Left colon (tissue), 2 donors: Measurements from ENCODE around the gene STAP2. TPM values are rescaled to one million over a fixed set of nuclear protein-coding genes. Genes with fewer than 3 reads are reported as not detected.

Source experiments
- ATAC-seq: fragments of 200-7000 bp; cut with Tn5 transposase; one replicate; pipeline ENCODE4 v1.9.1; 2020; ENCODE audit warnings: mild to moderate bottlenecking, moderate library complexity
- DNase-seq, 2 donors: peaks; one replicate each; pipeline ENCODE4 v3.0.0-alpha.2; 2020
- intact Hi-C, 2 donors: fragments of 100-400 bp; cut with DNase I in 1 of 2; cut with micrococcal nuclease in 1 of 2; formaldehyde crosslinking; loops; one replicate each; pipeline versions ENCODE4 v1.11.2 to v1.14.0; 2022; cut with DNase I, micrococcal nuclease
- total RNA-seq, 2 donors: library from RNA; stranded (reverse); fragmentation: NEBNext Ultra II Directional; extraction: Animal tissue kit (Norgen Biotek cat#: 25700); gene quantifications; one replicate each; pipeline ENCODE4 v1.2.1, GENCODE V29; 2021
- donor health status: DM: no; HTN: no; CAD: no.
- donor health status: DM: yes; HTN: yes; CAD: no.

STAP2 gene
- total RNA-seq, 2 donors from 2014 or later: 222 to 249 TPM

DNA sequence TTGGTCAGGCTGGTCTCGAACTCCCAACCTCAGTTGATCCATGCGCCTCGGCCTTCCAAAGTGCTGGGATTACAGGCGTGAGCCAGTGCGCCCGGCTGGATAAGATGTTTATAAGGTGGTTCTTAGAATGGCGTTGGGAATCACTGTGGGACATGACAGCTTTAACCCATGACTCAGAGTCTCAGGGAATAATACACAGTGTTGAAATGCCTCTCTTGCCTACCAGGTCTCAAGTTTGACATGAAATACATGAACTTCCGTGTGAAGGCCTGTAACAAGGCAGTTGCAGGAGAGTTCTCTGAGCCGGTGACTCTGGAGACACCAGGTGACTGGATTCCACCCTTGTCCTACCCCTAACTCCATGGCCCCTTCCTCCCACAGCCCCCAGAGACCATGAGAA lies 21.7 kb downstream of the STAP2 start:
- ATAC-seq: no peak
- no peak for DNase-seq
- intact Hi-C loops: no loop called here

DNA sequence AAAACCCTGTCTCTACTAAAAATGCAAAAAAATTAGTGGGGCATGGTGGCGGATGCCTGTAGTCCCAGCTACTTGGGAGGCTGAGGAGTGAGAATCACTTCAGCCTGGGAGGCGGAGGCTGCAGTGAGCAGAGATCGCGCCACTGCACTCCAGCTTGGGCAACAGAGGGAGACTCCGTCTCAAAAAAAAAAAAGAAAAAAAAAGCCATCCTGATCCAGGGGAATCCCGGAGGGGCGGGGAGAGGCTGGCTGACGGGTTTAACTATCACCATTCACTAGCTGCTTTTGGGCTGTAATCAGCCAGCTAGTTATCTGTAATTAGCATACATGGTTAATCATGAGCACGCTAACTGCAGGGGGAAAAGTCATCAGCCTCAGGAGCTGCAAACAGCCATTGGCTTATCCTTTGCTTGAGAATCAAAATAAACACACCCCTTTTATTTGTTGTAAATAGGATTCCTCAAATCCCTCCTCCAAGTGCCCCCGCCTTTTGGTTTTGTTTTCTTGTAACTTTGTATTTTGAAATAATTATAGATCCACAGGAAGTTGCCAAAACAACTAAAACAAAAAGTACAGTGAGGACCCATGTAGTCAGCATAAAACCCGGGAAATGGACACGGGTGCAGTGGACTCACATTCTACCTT lies 24.7 kb downstream of the STAP2 start:
- peak; percentile 35 for ATAC-seq
- DNase-seq: no peak
- intact Hi-C loops: no loop called here

DNA sequence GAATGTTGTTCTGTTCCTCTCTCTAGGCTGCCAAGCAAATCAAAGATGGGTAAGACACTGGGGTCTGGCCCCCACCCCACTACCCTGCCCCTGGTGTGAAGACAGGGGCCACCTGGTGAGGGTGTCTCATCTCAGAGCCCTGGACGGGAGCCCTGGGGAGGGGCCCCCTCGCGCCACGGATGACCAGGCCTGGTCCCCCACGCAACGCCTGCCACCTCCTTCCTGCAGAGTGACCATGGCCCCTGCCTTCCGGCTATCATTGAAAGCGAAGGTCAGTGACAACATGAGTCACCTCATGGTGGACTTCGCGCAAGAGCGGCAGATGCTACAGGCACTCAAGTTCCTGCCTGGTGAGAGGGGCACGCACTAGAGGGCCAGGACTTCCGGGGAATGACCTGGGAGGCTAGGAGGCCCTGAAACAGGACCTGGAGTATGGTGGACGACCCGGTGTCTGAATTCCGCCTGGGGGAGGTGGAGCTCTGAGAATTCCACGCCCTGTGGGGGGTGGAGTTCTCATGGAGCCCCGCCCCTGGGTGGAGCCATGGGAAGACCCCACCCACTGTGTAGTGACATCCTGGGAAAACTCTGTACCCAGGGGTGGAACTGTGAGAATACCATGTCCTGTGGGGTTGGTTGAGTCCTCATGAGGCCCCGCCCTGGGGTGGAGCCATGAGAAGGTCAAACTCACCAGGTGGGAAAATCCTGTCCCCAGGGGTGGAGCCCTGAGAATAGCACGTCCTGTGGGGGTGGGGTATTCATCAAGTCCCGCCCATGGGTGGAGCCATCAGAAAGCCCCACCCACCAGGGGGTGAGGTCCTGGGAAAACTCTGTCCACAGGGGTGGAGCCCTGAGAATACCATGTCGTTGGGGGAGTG lies 28.1 kb downstream of the STAP2 start:
- intact Hi-C loops: no loop called here
- ATAC-seq (peak; percentile 70), DNase-seq (peak in 1 of 2 donors; percentile 43)

DNA sequence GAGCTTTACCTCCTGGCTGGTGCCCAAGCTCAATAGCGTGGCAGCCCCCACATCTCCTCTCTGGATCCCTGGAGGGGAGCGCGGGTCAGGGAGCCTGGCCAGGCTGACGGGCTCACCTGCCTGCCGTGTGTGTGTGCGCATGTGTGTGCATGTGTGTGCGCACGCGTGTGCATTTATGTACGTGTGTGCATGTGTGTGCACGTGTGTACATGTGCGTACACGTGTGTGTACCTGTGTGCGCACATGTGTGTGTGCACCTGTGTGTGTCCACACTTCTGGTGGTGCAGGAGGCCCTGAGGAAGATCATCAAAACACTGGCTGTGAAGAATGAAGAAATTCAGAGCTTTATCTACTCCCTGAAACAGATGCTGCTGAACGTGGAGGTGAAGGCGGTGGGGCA lies 33.0 kb downstream of the STAP2 start:
- no peak for ATAC-seq
- no peak for DNase-seq
- intact Hi-C loops: no loop called here

DNA sequence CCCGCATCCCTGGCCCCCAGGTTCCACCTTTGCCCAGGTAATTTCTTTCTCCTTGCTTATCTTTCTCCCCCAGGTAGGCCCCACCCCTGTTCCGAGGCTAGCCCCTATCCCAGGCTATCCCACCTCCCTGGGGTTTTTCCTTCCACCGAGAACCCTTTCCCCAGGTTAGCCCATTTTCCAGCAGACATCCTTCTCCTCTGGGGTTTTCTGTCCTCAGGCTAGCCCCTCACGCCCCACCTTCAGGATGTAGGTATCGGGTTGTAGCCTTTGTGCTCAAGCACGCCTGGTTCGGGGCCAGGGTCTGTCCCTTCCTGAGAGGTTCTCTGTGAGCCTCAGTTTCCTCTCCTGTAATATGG lies 33.4 kb downstream of the STAP2 start:
- ATAC-seq (no peak), DNase-seq (no peak)
- intact Hi-C loops: no loop called here

DNA sequence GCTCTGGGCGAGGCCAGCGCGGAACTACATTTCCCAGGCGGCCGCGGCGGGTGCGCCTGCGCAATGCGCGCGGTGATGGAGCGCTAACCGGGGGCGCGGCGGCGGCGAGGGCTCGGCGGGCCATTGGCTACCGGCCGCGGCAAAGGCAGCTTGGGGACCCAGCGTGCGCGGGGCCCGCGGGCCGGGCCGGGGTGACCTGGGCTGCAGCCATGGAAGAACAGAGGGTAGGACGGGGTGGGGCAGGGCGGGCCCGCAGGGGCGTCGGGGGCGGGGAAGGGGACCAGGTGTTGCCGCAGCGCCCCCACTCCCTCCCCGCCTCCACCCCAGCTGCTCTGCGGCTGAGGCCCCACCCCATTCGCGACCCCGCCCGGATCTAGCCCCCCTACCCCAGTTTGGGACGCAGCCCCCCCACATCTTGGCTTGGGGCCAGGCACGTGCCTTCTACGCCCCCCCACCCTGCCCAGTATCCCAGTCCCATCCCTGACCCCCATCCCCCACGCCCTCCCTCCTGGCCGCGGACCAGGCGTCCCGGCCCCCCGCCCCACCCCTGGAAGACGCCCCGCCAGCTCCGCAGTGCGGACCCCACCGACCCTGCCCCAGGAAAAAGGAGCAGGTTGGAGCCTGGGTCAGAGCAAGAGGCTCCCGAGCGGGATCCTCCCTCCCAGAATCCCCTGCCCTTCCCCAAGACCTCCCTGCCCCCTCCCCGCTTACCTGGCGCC lies 33.9 kb downstream of the STAP2 start, which contains the start of gene FSD1:
Gene FSD1 (plus strand): TSS at position 61 of the 719 bp plus-strand sequence. CDS start 149 bp downstream, at position 210.
- peak in 1 of 2 donors; percentile 44 for DNase-seq
- intact Hi-C loops: no loop called here
- ATAC-seq: peak; percentile 54

DNA sequence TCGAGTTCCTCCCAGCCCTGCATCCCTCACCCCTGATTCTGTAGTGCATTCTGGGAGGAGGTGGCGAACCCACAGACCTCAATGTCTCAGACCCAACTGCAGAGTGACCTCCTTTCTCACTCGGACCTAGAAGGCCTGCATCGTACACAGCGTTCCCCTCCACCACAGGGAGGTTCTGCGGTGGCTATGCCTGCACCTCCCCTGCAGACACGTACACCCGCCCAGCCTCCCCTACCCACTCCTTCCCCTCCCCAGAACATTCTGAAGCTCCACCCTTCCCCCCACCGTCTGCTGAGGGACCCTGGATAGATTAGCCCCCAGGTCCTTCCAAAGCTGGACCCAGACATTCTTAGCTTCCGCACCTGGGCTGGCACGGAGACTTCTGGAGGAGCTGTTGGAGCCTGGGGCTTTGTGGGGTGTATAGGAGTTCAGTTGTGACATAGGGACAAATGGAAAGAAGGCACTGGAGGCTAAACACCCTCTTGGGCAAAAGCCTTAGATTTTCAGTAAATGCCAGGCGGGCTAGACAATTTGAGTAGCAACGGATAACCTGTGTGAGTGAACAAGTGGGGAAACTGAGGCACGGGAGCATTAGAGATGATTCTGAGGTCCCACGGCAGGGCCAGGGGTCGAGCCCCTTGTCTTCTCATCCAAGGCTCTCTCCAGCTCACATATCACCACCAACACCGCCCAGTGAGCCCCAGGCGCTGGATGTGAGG lies 34.6 kb downstream of the STAP2 start:
- DNase-seq (no peak), ATAC-seq (peak; percentile 21)
- intact Hi-C loops: no loop called here

DNA sequence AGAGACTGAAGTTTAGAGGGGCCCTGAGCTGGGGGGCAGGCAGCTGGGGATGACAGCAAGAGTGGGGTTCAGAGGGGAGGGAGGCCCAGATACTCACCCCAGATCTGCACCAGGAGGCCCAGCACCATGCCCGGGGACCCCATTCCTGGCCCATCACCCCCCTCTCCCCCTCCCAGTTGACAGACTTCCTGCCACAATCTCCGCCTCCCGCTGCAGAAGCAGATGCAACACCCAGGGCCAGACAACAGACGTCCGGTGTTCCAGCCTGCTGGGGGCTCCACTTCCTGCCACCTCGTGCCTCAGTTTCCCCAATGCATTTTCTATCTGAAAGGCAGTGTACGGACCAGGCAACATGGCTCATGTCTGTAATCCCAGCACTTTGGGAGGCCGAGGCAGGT lies 36.4 kb downstream of the STAP2 start, which contains the start of gene TMIGD2:
Gene TMIGD2 (minus strand): TSS at position 147 of the 398 bp plus-strand sequence. CDS start 4 bp downstream, at position 143.
- intact Hi-C loops: no loop called here
- no peak for ATAC-seq
- DNase-seq: no peak

DNA sequence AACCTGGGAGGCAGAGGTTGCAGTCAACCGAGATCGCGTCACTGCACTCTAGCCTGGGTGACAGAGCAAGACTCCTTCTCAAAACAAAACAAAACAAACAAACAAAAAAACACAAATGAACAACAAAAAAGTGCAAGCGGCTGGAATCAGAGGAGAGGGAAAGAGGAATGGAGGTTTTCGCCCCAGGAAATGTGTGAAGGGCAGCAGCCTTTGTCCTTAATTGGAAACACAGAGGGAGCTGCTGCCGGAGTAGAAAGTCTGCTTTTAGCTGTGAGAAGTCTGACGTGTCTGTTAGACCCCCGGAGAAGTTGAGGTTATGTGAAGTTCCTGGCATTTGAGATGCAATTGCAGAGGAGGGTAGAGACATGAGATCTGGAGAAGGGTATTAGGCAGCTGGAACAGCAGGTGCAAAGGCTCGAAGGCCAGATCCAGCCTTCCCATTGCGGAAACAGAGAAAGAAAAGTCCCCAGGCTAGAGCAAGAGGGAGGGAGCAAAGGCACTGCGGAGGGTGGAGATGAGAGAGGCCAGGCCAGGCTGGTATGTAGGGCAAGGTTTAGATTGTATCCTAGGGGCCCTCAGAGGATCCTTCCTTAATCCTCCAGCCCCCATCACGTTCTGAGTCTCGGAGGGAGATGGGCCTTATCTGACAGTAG lies 36.9 kb downstream of the STAP2 start:
- intact Hi-C loops: no loop called here
- peak; percentile 80 for ATAC-seq
- no peak for DNase-seq

DNA sequence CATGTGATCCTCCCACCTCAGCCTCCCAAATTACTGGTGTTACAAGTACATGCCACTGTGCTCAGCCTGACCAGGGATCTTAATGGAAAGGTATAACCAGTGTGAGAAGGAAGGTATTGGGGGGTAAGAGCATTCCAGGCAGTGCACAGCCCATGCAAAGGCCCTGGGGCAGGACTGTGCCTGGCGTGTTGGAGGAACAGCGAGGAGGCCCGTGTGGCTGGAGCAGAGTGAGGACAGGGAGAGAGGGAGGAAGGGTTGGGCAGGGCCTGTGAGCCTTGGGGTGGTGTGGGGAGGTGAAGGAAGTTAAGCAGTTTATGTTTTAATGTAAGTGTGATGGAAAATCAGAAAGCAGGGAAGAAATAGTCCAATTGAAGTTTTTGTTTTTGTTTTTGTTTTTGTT lies 38.0 kb downstream of the STAP2 start:
- intact Hi-C loops: no loop called here
- no peak for ATAC-seq
- no peak for DNase-seq

DNA sequence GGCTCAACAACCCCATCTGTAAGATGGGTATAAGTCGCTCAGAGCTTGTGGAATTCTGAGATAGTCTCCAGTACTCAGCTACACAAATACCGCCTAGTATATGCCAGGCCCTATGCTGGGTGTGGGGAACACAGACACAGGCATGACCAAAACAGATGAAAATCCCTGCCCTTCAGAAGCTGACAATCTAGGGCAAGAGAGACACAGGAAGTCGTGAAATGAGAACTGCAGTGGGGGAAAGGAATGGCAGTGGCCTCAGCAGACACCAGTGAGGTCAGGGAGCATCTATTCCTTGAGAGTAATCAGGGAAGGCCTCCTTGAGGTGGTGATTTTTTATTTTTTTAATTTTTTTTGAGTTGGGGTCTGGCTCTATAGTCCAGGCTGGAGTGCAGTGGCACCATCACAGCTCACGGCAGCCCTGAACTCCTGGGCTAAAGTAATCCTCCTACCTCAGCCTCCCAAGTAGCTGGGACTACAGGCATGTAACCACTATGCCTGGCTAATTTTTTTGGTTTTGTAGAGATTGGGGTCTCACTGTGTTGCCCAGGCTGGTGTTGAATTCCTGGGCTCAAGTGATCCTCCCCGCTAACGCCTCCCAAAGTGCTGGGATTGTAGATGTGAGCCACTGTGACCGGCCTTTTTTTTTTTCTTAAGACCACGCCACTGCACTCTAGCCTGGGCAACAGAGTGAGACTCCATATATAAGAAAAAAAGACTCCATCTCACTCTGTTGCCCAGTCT lies 39.6 kb downstream of the STAP2 start:
- intact Hi-C loops: no loop called here
- ATAC-seq (no peak), DNase-seq (no peak)

DNA sequence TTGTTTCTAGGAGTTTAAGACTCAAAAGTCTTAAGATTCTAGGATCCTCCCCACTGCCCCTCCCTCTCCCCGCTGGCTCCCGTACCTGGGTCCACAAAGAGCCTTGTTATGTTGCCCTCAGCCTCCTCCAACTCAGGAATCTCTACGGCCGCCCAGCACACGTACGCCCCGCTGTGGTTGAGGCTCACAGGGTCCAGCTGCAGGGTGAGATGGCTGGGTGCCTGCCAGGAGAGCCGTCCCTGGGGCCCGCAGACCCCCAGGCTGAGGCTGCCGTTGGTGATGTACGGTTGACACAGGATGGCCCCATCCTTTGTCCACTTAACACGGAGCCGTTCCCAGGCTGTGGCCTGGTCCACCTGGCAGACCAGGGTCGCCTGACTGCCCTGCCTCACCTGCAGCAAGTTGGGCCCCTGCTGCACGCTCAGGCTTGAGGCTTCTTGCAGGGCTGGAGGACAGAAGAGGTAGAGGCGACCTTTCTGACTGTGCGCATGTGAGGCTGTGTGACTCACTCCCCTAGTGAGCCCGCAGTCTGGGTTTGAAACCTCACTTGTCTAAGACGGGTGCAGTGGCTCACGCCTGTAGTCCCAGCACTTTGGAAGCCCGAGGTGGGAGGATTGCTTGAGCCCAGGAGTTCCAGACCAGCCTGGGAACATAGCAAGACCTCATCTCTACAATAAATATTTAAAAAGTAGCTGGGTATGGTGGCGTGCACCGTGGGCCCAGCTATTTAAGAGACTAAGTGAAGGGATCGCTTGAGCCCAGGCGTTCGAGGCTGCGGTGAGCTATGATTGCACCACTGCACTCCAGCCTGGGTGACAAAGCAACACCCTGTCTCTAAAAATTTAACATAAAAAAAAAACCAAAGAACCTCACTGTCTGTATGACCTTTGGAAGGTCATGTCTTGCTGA lies 40.5 kb downstream of the STAP2 start:
- DNase-seq: no peak
- ATAC-seq: no peak
- intact Hi-C loops: no loop called here

DNA sequence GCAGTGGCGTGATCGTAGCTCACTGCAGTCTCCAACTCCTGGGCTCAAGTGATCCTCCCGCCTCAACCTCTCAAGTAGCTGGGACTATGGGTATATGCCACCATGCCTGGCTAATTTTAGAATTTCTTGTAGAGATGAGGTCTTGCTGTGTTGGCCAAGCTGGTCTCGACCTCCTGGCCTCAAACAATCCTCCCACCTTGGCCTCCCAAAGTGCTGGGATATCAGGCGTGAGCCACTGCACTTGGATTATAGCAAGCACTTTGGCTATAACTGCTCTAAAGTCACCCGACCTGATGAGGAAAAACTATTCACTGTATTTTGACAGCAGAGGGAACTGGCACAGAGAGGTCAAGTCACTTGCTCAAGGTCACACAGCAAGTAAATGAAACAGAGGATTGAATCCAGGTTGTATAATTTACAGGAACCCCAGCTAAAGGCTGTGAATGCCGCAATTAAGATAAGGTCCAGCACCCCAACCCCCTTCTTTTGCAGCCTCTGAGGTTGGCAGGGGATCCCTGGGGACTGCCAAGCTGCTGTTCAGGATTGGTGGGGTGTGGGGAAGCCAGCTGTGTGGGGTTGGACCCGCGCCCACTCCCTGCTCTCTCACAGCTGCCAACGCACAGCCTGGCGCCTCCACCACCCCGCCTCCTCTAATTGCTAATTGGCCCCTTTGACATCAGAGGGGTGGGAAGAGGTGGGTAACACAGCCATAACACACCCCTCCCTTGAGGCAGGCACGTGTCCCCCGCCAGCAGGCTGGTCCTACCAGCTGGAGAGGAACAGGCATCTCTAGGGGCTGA lies 42.5 kb downstream of the STAP2 start:
- peak in 1 of 2 donors; percentile 28 for DNase-seq
- intact Hi-C loops: no loop called here
- ATAC-seq: peak; percentile 65

DNA sequence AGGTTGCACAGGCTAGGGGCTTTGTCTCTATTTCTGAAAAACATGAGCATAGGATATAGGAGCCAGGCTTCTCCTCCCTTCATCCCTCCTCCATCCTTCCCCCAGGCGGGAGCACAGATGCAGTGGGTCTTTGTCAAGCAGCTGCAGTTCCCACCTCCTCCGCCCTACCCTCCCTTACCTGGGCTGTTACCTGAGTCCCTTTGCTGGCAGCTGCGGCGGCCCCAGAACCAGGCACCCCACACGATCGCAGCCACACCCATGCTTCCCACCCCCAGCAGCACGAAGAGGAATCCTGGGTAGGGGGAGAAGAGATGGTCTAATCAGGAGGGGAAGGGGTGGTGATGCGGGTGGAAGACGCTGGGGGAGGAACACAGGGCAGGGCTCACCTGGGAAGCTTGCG lies 44.2 kb downstream of the STAP2 start:
- intact Hi-C loops: no loop called here
- ATAC-seq (no peak), DNase-seq (no peak)

DNA sequence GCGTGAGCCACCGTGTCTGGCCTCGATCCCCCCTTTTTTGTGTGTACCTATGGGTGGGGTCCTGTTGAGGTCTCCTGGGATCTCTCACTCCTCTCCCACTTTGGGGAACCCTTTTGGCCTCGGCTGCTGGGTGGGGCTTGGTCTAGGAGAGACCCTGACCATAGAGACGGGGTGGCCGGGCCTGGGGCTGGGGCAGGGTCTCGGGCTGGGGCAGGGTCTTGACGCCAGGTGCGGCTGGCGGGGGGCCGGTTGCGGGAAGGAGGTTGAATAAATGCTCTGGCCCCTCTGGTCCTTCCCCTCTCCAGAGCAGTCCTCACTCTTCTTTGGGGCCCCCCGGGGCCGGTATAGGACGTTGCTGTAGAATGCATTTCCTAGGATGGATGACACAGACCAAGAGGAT lies 46.1 kb downstream of the STAP2 start:
- DNase-seq: no peak

DNA sequence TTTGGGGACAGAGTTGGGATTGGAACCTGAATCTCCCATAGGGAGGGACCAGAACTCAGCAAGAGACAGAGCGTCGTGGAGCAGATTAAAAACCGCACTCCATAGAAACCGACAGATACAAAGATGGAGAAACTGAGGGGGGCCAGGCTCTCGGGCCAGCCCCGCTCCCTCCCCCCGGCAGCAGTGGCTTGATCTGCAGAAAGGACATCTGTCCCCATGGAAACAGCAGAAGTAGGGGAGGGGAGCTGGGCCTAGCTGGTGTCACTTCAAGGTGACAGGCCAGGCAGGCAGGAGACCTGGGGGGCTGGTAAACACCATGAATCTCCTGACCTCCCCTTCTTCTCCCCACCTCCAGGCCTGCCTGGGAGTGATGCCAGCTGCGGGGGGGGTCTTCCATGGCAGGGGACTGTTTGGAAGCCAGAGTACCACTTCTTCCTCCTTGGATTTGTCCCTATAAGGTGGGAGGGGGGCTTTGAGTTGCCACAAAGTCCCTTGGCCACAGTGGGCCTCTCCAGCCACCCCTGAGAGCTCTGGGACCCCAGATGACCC lies 47.4 kb downstream of the STAP2 start:
- ATAC-seq: peak; percentile 12
- DNase-seq: no peak

More for the DNA sequence above, 46.1 kb downstream of the STAP2 start:
- no peak for ATAC-seq
- intact Hi-C loops: no loop called here

More for the DNA sequence above, 47.4 kb downstream of the STAP2 start:
- intact Hi-C loops: no loop called here
